ENCODE measurements around the gene NYNRIN. TPM values are rescaled to one million over a fixed set of nuclear protein-coding genes. Genes with fewer than 3 reads are reported as not detected.
"Not testable (repeated sequence)": the region's sequence is repeated elsewhere in the genome, so short reads cannot be mapped to it uniquely, and the experiment has no call there.

NYNRIN gene
- total RNA-seq, 2 donors from 2014 or later: 6.0 to 10.1 TPM

GRCh38 chr14:24443053-24443665 lies 44.4 kb downstream of the NYNRIN start:
- Histone ChIP-seq H3K9me3 (no peaks in the 10 kb centered on the region), H3K27ac (peak overlapping the region; percentile 99), H3K36me3 (peaks cover 30% of the 10 kb centered on the region), H3K27me3 (no peaks in the 10 kb centered on the region), H3K4me1 (peaks cover 0 to 28% of the 10 kb centered on the region in 2 donors), H3K4me3 (peak overlapping the region; percentile 71 to 78)
- DNase-seq (ENCODE audit: low spot score): no peak
- TF ChIP-seq, protein P1, sequence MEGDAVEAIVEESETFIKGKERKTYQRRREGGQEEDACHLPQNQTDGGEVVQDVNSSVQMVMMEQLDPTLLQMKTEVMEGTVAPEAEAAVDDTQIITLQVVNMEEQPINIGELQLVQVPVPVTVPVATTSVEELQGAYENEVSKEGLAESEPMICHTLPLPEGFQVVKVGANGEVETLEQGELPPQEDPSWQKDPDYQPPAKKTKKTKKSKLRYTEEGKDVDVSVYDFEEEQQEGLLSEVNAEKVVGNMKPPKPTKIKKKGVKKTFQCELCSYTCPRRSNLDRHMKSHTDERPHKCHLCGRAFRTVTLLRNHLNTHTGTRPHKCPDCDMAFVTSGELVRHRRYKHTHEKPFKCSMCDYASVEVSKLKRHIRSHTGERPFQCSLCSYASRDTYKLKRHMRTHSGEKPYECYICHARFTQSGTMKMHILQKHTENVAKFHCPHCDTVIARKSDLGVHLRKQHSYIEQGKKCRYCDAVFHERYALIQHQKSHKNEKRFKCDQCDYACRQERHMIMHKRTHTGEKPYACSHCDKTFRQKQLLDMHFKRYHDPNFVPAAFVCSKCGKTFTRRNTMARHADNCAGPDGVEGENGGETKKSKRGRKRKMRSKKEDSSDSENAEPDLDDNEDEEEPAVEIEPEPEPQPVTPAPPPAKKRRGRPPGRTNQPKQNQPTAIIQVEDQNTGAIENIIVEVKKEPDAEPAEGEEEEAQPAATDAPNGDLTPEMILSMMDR (IDR thresholded peaks at IDR 0.05): no peak

DNA sequence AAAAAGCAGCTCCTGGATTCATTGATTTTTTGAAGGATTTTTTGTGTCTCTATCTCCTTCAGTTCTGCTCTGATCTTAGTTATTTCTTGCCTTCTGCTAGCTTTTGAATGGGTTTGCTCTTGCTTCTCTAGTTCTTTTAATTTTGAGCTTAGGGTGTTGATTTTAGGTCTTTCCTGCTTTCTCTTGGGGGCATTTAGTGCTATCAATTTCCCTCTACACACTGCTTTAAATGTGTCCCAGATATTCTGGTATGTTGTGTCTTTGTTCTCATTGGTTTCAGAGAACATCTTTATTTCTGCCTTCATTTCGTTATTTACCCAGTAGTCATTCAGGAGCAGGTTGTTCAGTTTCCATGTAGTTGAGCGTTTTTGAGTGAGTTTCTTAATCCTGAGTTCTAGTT lies 52.0 kb downstream of the NYNRIN start:
- DNase-seq (ENCODE audit: low spot score); H3K27me3 ChIP-seq; H3K4me1 ChIP-seq; H3K36me3 ChIP-seq; H3K27ac ChIP-seq; H3K4me3 ChIP-seq; H3K9me3 ChIP-seq: not testable (repeated sequence)

DNA sequence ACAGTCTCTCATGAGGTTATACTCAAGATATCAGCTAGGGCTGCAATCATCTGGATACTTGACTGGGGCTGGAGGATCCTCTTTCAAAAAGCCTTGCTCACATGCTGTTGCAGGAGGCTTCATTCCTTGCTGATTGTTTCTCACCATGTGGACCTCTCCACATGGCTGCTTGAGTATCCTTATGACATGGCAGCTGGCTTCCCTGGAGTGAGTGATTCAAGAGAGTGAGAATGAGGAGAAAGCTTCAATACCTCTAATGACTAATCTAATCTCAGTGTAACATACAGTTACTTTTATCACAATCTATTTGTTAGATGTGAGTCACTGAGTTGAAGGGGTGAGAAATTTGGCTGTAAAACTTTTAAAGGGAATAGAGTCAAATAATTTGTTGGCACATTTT lies 58.2 kb downstream of the NYNRIN start:
- no peak for DNase-seq (ENCODE audit: low spot score)
- TF ChIP-seq, protein P1 (IDR thresholded peaks at IDR 0.05): no peak
- Histone ChIP-seq H3K4me3 (no peak overlapping the region), H3K27me3 (no peaks in the 10 kb centered on the region), H3K4me1 (no peaks in the 10 kb centered on the region), H3K9me3 (peaks cover 0 to 9% of the 10 kb centered on the region in 2 donors), H3K27ac (no peak overlapping the region), H3K36me3 (no peaks in the 10 kb centered on the region)

- Histone ChIP-seq H3K4me1 (no peaks in the 10 kb centered on the region), H3K4me3 (no peak overlapping the region), H3K9me3 (peaks cover 0 to 9% of the 10 kb centered on the region in 2 donors), H3K27ac (no peak overlapping the region), H3K36me3 (no peaks in the 10 kb centered on the region), H3K27me3 (no peaks in the 10 kb centered on the region)
- DNase-seq (ENCODE audit: low spot score): no peak
- TF ChIP-seq, protein P1 (IDR thresholded peaks at IDR 0.05): no peak
Observed at GRCh38 chr14:24458736-24459135, 59.9 kb downstream of the NYNRIN start.

- TF ChIP-seq, protein P1 (IDR thresholded peaks at IDR 0.05): no peak
- no peak for DNase-seq (ENCODE audit: low spot score)
- H3K27ac ChIP-seq: no peak overlapping the region
- no peaks in the 10 kb centered on the region for H3K4me1 ChIP-seq
- no peaks in the 10 kb centered on the region for H3K27me3 ChIP-seq
- peaks cover 0 to 9% of the 10 kb centered on the region in 2 donors for H3K9me3 ChIP-seq
- no peak overlapping the region for H3K4me3 ChIP-seq
- no peaks in the 10 kb centered on the region for H3K36me3 ChIP-seq
Observed at GRCh38 chr14:24459331-24459730, 60.5 kb downstream of the NYNRIN start.

GRCh38 chr14:24461336-24461735 lies 62.5 kb downstream of the NYNRIN start:
- Histone ChIP-seq H3K27me3 (no peaks in the 10 kb centered on the region), H3K27ac (no peak overlapping the region), H3K9me3 (peaks cover 0 to 8% of the 10 kb centered on the region in 2 donors), H3K36me3 (no peaks in the 10 kb centered on the region), H3K4me3 (no peak overlapping the region), H3K4me1 (no peaks in the 10 kb centered on the region)
- TF ChIP-seq, protein P1 (IDR thresholded peaks at IDR 0.05): no peak
- no peak for DNase-seq (ENCODE audit: low spot score)
